Right lobe of liver (tissue), 6 donors: Measurements from ENCODE around the gene PRSS27. TPM values are rescaled to one million over a fixed set of nuclear protein-coding genes. Genes with fewer than 3 reads are reported as not detected.
"Not testable (repeated sequence)": the region's sequence is repeated elsewhere in the genome, so short reads cannot be mapped to it uniquely, and the experiment has no call there.

ENCODE experiments used
- ATAC-seq, 4 donors: fragments of 200-7000 bp; cut with Tn5 transposase; one replicate each; pipeline ENCODE4 v1.9.1; 2020; ENCODE audit warnings: mild to moderate bottlenecking in 4 of 4, moderate library complexity in 4 of 4
- DNase-seq, 3 donors: peaks; one replicate each; pipeline ENCODE4 v3.0.0-alpha.2; 2020
- H3K27ac ChIP-seq, 3 donors: fragments of 200-600 bp; one replicate each; pipeline ENCODE4 v1.8.0; 2022
- H3K27me3 ChIP-seq, 2 donors: fragments of 200-600 bp; one replicate each; pipeline ENCODE4 v1.8.0; 2022
- H3K36me3 ChIP-seq, 4 donors: fragments of 200-600 bp; sonication (generic) in 1 of 4; one replicate each; pipeline versions ENCODE4 v1.5.1 to v1.8.0; 2017 to 2022; ENCODE audit warnings: control low read depth in 1 of 4
- H3K4me1 ChIP-seq, 4 donors: fragments of 200-600 bp; sonication (generic) in 1 of 4; one replicate each; pipeline versions ENCODE4 v1.5.1 to v1.8.0; 2017 to 2022; ENCODE audit warnings: control low read depth in 1 of 4
- H3K4me3 ChIP-seq, 3 donors: fragments of 200-600 bp; one replicate each; pipeline ENCODE4 v1.8.0; 2022
- H3K9me3 ChIP-seq, 4 donors: fragments of 200-600 bp; sonication (generic) in 1 of 4; one replicate each; pipeline versions ENCODE4 v1.5.1 to v1.8.0; 2017 to 2022; ENCODE audit warnings: control low read depth in 1 of 4
- POLR2A ChIP-seq: fragments of 450-650 bp; IDR thresholded peaks from one replicate; pipeline ENCODE4 v1.6.1; 2017; ENCODE audit warnings: antibody characterized with exemption, mild to moderate bottlenecking
- WGBS: methylation state at CpG from one replicate; pipeline ENCODE4 v1.1.6; 2018; ENCODE audit warnings: low coverage, low lambda C conversion rate; ENCODE audit not compliant: insufficient coverage; ENCODE audit errors: missing lambda C conversion rate; 5-methylcytosine and 5-hydroxymethylcytosine counted together
- intact Hi-C, 2 donors: fragments of 100-400 bp; cut with DNase I; formaldehyde crosslinking; loops; one replicate each; pipeline versions ENCODE4 v1.11.2 to v1.14.1; 2022
- total RNA-seq, 6 experiments: library from RNA; depleted of rRNA in 2 of 6; stranded (reverse); fragments of >200 nt in 2 of 6; fragmentation: NEBNext Ultra II Directional in 3 of 6; extraction: Animal tissue kit (Norgen Biotek cat#: 25700) in 3 of 6; gene quantifications; one replicate each; pipeline versions ENCODE4 v1.1.0 to v1.2.4, GENCODE V29; 2016 to 2023
- TF ChIP-seq, protein P1 (sequence below), 4 donors: fragments of 200-600 bp in 3 of 4; fragments of 450-650 bp in 1 of 4; IDR thresholded peaks; one replicate each; pipeline versions ENCODE4 v1.5.1 to v1.8.0; 2016 to 2022; ENCODE audit warnings: antibody characterized with exemption in 4 of 4, mild to moderate bottlenecking in 2 of 4
- donor health status: DM: no; HTN: yes; CAD: no.
- donor health status: DM: no; HTN: no; CAD: no.
- donor health status: DM: no; HTN: no; CAD: no.
- donor health status: DM: no; HTN: yes; CAD: no.
- donor health status: DM: no; HTN: yes; CAD: no.

PRSS27 gene
- total RNA-seq, 6 experiments from 2014 or later = 0.13 to 0.98 (median 0.49) TPM; not detected in 2

DNA sequence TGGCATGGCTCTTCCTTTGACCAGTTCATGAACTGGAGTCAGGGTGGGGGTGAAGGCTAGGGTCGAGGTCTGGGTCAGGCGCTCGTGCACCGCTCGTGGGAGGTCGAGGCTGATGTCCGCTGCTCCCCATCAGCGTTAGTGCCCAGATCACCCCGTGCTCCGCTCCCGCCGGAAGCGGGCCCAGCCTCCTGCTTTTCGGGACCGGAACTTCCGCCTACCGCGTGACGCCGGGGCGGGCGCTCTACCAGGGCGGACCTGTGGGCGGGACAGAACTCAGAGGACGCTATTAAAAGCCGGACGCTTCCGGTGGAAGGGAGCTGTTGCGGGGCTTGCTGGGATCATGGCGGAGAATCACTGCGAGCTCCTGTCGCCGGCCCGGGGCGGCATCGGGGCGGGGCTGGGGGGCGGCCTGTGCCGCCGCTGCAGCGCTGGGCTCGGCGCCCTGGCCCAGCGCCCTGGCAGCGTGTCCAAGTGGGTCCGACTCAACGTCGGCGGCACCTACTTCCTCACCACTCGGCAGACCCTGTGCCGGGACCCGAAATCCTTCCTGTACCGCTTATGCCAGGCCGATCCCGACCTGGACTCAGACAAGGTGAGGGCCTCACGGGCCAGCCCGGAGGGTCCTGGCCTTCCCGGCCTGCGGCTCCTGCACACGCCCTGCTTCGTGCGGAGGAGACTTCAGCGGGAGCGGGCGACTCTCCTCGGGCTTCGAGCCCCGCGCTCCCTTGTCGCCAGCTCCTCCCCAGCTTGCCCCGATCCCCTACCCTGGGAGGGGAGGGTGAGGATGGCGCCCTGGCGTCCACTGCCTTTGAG lies 37.6 kb downstream of the PRSS27 start, which contains the start of gene KCTD5:
Gene KCTD5, plus strand, starts transcription at position 315 of the 813 bp plus-strand sequence. Its CDS starts 26 bp downstream, at position 341.
- DNase-seq (peak; percentile 97 to 98 (median 98)), ATAC-seq (peak; percentile 96 to 98 (median 98))
- Histone ChIP-seq H3K9me3 (no peaks in the 10 kb centered on the region), H3K36me3 (no peaks in the 10 kb centered on the region), H3K4me1 (peaks cover 0 to 9% (median 0%) of the 10 kb centered on the region in 4 donors), H3K27ac (peak within 1 kb of the TSS; percentile 42 to 65 (median 61)), H3K4me3 (peak within 1 kb of the TSS; percentile 90 to 100 (median 98)), H3K27me3 (no peaks in the 10 kb centered on the region)
- TF ChIP-seq POLR2A = peak; percentile 89
- TF ChIP-seq, protein P1, sequence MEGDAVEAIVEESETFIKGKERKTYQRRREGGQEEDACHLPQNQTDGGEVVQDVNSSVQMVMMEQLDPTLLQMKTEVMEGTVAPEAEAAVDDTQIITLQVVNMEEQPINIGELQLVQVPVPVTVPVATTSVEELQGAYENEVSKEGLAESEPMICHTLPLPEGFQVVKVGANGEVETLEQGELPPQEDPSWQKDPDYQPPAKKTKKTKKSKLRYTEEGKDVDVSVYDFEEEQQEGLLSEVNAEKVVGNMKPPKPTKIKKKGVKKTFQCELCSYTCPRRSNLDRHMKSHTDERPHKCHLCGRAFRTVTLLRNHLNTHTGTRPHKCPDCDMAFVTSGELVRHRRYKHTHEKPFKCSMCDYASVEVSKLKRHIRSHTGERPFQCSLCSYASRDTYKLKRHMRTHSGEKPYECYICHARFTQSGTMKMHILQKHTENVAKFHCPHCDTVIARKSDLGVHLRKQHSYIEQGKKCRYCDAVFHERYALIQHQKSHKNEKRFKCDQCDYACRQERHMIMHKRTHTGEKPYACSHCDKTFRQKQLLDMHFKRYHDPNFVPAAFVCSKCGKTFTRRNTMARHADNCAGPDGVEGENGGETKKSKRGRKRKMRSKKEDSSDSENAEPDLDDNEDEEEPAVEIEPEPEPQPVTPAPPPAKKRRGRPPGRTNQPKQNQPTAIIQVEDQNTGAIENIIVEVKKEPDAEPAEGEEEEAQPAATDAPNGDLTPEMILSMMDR (IDR thresholded peaks at IDR 0.05) = peak in 1 of 4 donors; percentile 10
- 0% methylated on average over 11 of the region's 73 CpGs for WGBS
- intact Hi-C loops = no loop called here

DNA sequence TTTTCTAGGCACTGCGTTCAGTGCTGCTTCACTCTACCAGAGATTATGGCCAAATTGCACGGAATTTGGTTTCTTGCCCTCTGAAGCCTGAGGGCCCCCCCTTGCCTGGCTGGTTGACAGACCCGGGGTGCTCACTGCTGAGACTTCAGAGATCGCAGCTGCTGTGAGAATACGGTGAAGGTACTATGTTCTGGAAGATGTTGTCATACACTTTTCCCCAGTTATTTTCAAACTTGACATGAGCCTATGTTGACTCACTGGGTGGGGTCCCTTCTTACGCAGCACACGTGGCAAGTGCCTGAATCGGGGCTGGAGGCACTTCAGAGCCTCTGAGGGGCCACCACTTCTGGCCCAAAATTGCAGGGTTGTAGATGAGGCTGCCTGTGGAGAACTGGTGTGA lies 39.7 kb downstream of the PRSS27 start:
- H3K27ac ChIP-seq, intact Hi-C loops, H3K4me3 ChIP-seq, H3K9me3 ChIP-seq, H3K27me3 ChIP-seq, ATAC-seq, DNase-seq, H3K36me3 ChIP-seq, H3K4me1 ChIP-seq: not testable (repeated sequence)
- no CpG with 5 or more reads among the region's 8 CpGs for WGBS

DNA sequence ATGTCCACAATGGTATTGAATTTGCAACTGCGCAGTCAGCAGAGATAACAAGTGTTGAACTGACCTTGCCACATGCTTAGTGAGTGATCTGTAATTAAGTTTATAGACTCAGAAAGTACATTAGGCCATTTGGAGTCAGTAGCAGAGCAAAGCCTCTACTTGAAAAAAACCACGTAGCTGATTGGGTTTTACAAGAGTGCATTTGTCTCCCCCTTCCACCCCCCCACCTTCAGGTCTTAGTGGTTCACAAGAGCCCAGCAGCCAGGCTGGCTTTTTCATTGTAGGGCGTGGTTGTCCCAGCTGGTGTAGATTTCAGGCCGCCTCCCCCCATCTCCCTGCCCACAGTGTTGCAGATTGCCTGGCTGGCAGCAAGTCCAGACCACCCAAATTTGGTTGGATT lies 40.1 kb downstream of the PRSS27 start:
- H3K27ac ChIP-seq, DNase-seq, ATAC-seq, H3K4me3 ChIP-seq, H3K9me3 ChIP-seq, H3K36me3 ChIP-seq, H3K4me1 ChIP-seq, intact Hi-C loops, H3K27me3 ChIP-seq: not testable (repeated sequence)
- WGBS = 100% methylated on average over 1 of the region's 4 CpGs

DNA sequence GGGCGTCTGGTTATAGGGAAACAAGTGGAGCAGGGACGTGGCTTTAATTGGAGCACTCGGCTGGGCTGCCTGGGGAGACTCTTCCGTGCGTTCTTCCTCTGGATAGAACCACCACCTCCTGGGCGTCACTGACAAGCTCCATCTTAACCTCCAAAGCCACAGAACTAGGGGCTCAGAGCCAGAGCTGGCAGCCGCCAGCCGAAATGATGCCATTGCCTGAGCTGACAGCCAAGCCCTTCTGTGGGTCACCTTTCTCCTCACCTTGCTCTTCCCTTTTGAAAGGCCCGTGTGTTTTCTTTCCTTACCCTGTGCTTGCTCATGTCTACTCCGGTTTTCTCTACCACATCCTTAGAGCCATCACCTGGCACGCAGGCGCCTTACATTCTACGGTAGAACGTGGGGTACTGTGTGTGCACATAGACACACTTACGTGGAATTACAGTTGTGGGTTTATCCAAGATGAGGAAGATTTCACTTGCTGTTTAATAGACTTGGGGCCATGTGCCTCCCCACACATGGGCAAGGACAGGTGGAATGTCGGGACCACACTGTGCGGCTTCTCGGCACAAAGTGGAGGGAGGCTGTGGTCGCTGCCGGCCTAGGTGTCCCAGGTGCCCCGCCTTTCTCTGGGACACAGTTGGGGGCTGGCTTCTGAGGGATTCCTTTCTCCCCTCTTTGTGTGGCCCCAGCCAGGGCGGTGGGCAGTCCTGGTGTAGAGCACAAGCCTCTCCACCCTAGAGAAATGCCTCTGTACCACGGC lies 41.6 kb downstream of the PRSS27 start:
- H3K27ac ChIP-seq, ATAC-seq, H3K27me3 ChIP-seq, H3K9me3 ChIP-seq, H3K4me3 ChIP-seq, intact Hi-C loops, H3K36me3 ChIP-seq, DNase-seq: not testable (repeated sequence)
- peaks cover 0 to 12% (median 0%) of the 10 kb centered on the region in 4 donors for H3K4me1 ChIP-seq
- WGBS = no CpG with 5 or more reads among the region's 23 CpGs

DNA sequence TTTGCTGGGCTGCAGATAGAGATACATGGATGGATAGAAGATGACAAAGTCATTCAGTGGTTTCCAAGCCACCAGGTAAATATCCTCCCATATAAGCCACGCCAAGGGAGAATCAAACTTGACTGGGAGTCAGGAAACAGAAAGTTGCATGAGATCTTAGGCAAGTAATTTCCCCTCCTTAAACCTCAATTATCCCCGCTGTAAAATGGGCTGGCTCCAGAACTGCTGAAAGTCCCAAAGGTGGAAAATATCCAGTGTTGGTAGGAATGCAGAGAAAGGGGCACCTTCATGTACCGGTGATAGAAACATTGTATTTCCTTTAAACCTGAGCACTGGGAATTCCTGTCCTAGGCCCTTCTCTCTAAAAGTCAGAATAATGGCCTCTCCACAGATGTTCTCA lies 43.1 kb downstream of the PRSS27 start:
- not testable (repeated sequence) for DNase-seq, H3K9me3 ChIP-seq
- 100% methylated on average over 3 of the region's 3 CpGs for WGBS

DNA sequence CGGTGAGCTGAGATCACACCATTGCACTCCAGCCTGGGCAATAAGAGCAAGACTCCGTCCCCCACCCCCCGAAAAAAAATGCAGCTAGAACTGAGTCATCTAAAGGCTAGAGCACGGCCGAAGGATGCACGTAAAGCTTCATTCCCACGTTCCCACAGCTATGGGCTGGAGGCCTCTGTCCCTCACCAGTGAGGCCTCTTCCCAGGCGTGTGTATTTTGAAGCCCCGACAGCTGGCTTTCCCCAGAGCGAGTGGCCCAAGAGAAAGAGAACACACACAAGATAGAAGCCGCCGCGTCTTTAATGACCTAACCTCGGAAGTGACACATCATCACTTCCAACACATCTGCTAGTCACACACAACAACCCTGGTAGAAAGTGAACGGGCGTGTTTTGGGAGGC lies 44.3 kb downstream of the PRSS27 start:
- Histone ChIP-seq H3K9me3 (no peaks in the 10 kb centered on the region), H3K27me3 (no peaks in the 10 kb centered on the region), H3K4me1 (peaks cover 0 to 13% (median 6%) of the 10 kb centered on the region in 4 donors), H3K4me3 (no peak overlapping the region), H3K36me3 (no peaks in the 10 kb centered on the region), H3K27ac (no peak overlapping the region)
- 80% methylated on average over 12 of the region's 16 CpGs for WGBS
- TF ChIP-seq, protein P1 (IDR thresholded peaks at IDR 0.05) = no peak
- TF ChIP-seq POLR2A = no peak
- DNase-seq (no peak), ATAC-seq (no peak)
- intact Hi-C loops = no loop called here

More for the DNA sequence above, 43.1 kb downstream of the PRSS27 start:
- H3K27ac ChIP-seq, ATAC-seq, H3K36me3 ChIP-seq, H3K4me3 ChIP-seq, H3K27me3 ChIP-seq, intact Hi-C loops: not testable (repeated sequence)
- peaks cover 0 to 17% (median 3%) of the 10 kb centered on the region in 4 donors for H3K4me1 ChIP-seq
